Measurements from ENCODE around the gene TMED9. TPM values are rescaled to one million over a fixed set of nuclear protein-coding genes. Genes with fewer than 3 reads are reported as not detected.
A peak's percentile ranks its signal among the peaks of the same experiment; 100 is the strongest.

Gene TMED9
- polyA plus RNA-seq, 1 experiment, result 307 TPM

GRCh38 chr5:177578316-177578715 lies 13.7 kb upstream of the TMED9 start:
- ChIA-PET CTCF (no interaction called here), POLR2A (no interaction called here)
- no peak for TF ChIP-seq CTCF (IDR thresholded peaks at IDR 0.05; ENCODE audit: low read depth, low read length)
- no peaks in the 10 kb centered on the region for H3K9me3 ChIP-seq (ENCODE audit: control insufficient read depth, insufficient read depth, low read length)
- H3K27ac ChIP-seq (ENCODE audit: low read depth, low read length), result no peak overlapping the region
- DNase-seq (ENCODE audit: low read depth, low spot score), result no peak
- peaks cover 17% of the 10 kb centered on the region for H3K27me3 ChIP-seq (ENCODE audit: control insufficient read depth, insufficient read depth, low read length)
- no peak overlapping the region for H3K4me3 ChIP-seq (ENCODE audit: low read depth, low read length)

- no peak for TF ChIP-seq CTCF (IDR thresholded peaks at IDR 0.05; ENCODE audit: low read depth, low read length)
- POLR2A ChIA-PET, result no interaction called here
- CTCF ChIA-PET, result no interaction called here
- Histone ChIP-seq H3K27me3 (ENCODE audit: control insufficient read depth, insufficient read depth, low read length) (peaks cover 16% of the 10 kb centered on the region), H3K9me3 (ENCODE audit: control insufficient read depth, insufficient read depth, low read length) (peaks cover 5% of the 10 kb centered on the region; the same call in 1 of the 2 replicates), H3K4me3 (ENCODE audit: low read depth, low read length) (no peak overlapping the region), H3K27ac (ENCODE audit: low read depth, low read length) (no peak overlapping the region)
- DNase-seq (ENCODE audit: low read depth, low spot score), result no peak
These were observed 3.5 kb upstream of the TMED9 start for GRCh38 chr5:177588413-177588909.

GRCh38 chr5:177590406-177590805 lies 1.6 kb upstream of the TMED9 start:
- CTCF ChIA-PET, result no interaction called here
- DNase-seq (ENCODE audit: low read depth, low spot score), result no peak
- H3K4me3 ChIP-seq (ENCODE audit: low read depth, low read length), result no peak overlapping the region

GRCh38 chr5:177591690-177592009 lies 353 bp upstream of the TMED9 start:
- TF ChIP-seq CTCF (IDR thresholded peaks at IDR 0.05; ENCODE audit: low read depth, low read length), result no peak
- ChIA-PET POLR2A (interaction anchor here (0.6 to 1.5 kb wide), 7 partner anchors 16 to 99 kb away, joined by 3 to 14 read pairs (median 4); partner anchors contain the start of gene DDX41), CTCF (interaction anchor here (1.6 kb wide), 1 partner anchor 43 kb away, joined by 4 read pairs; no protein-coding TSS in a partner anchor)
- H3K27ac ChIP-seq (ENCODE audit: low read depth, low read length), result no peak overlapping the region
- H3K27me3 ChIP-seq (ENCODE audit: control insufficient read depth, insufficient read depth, low read length), result peaks cover 10% of the 10 kb centered on the region
- DNase-seq (ENCODE audit: low read depth, low spot score), result no peak
- peak overlapping the region; percentile 95 for H3K4me3 ChIP-seq (ENCODE audit: low read depth, low read length)
- H3K9me3 ChIP-seq (ENCODE audit: control insufficient read depth, insufficient read depth, low read length), result peaks cover 5% of the 10 kb centered on the region; the same call in 1 of the 2 replicates

More at GRCh38 chr5:177590406-177590805, 1.6 kb upstream of the TMED9 start:
- Histone ChIP-seq H3K9me3 (ENCODE audit: control insufficient read depth, insufficient read depth, low read length) (peaks cover 5% of the 10 kb centered on the region; the same call in 1 of the 2 replicates), H3K27ac (ENCODE audit: low read depth, low read length) (no peak overlapping the region), H3K27me3 (ENCODE audit: control insufficient read depth, insufficient read depth, low read length) (peaks cover 14% of the 10 kb centered on the region)
- POLR2A ChIA-PET, result no interaction called here
- TF ChIP-seq CTCF (IDR thresholded peaks at IDR 0.05; ENCODE audit: low read depth, low read length), result no peak

GRCh38 chr5:177592905-177593304 lies 902 bp downstream of the TMED9 start:
- H3K27me3 ChIP-seq (ENCODE audit: control insufficient read depth, insufficient read depth, low read length), result peaks cover 10% of the 10 kb centered on the region
- POLR2A ChIA-PET, result interaction anchor here (0.6 to 1.8 kb wide), 7 partner anchors 14 to 611 kb away, joined by 3 to 14 read pairs (median 4); partner anchors contain the start of genes DDX41 and HNRNPAB
- CTCF ChIA-PET, result interaction anchor here (0.6 to 1.9 kb wide), 7 partner anchors 10 to 100 kb away, joined by 3 to 13 read pairs (median 4); no protein-coding TSS in a partner anchor
- no peak overlapping the region for H3K27ac ChIP-seq (ENCODE audit: low read depth, low read length)
- H3K4me3 ChIP-seq (ENCODE audit: low read depth, low read length), result peak overlapping the region; percentile 95
- no peak for TF ChIP-seq CTCF (IDR thresholded peaks at IDR 0.05; ENCODE audit: low read depth, low read length)
- peaks cover 5% of the 10 kb centered on the region; the same call in 1 of the 2 replicates for H3K9me3 ChIP-seq (ENCODE audit: control insufficient read depth, insufficient read depth, low read length)
- no peak for DNase-seq (ENCODE audit: low read depth, low spot score)
